ENCODE data around the gene SHC2.
"Not testable (repeated sequence)": the region's sequence is repeated elsewhere in the genome, so short reads cannot be mapped to it uniquely, and the experiment has no call there.

SHC2 gene

GRCh38 chr19:422213-422916 is 38.5 kb downstream of the SHC2 start:
- DNase-seq, result no peak

GRCh38 chr19:419721-420515 is 40.9 kb downstream of the SHC2 start:
- DNase-seq, result no peak

- DNase-seq, result no peak
Observed at GRCh38 chr19:418761-419671, 41.8 kb downstream of the SHC2 start.

- no peak for DNase-seq
Observed at GRCh38 chr19:416416-416815, 44.4 kb downstream of the SHC2 start.

GRCh38 chr19:415292-415691 is 45.5 kb downstream of the SHC2 start:
- no peak for DNase-seq

- DNase-seq, result no peak
Observed at GRCh38 chr19:413756-414420, 46.9 kb downstream of the SHC2 start.

- no peak for DNase-seq
Observed at GRCh38 chr19:412356-413355, 48.2 kb downstream of the SHC2 start.

GRCh38 chr19:411723-412355 is 49.0 kb downstream of the SHC2 start:
- no peak for DNase-seq

- not testable (repeated sequence) for DNase-seq
Observed at GRCh38 chr19:411121-411722, 49.6 kb downstream of the SHC2 start.

- no peak for DNase-seq
Observed at GRCh38 chr19:410243-410781, 50.5 kb downstream of the SHC2 start.

GRCh38 chr19:409516-410242 is 51.2 kb downstream of the SHC2 start:
- DNase-seq, result no peak

GRCh38 chr19:408902-409515 is 51.8 kb downstream of the SHC2 start, which contains the start of gene C2CD4C:
TSS of gene C2CD4C (minus strand) at chr19:409147. CDS start at chr19:408361, 786 bp downstream.
- no peak for DNase-seq

- DNase-seq, result no peak
Observed at GRCh38 chr19:408441-408901, 52.4 kb downstream of the SHC2 start.

GRCh38 chr19:407511-408440 is 53.1 kb downstream of the SHC2 start:
- no peak for DNase-seq

GRCh38 chr19:406971-407510 is 53.8 kb downstream of the SHC2 start:
- no peak for DNase-seq

- DNase-seq, result no peak
Observed at GRCh38 chr19:406135-406781, 54.6 kb downstream of the SHC2 start.
